ENCODE measurements around the gene RCL1. TPM values are rescaled to one million over a fixed set of nuclear protein-coding genes. Genes with fewer than 3 reads are reported as not detected.

RCL1 gene
- total and polyA plus RNA-seq, 2 of the 13 experiments (the other 11 are each of a cell fraction or from before 2014, with no cell fraction given) = 22.3 to 31.6 TPM

GRCh38 chr9:4857163-4857810, 64.5 kb downstream of the RCL1 start:
- WGBS (ENCODE audit: low lambda C conversion rate) = 87% methylated on average over 8 of the region's 8 CpGs
- no peak for DNase-seq (ENCODE audit: low spot score)
- in situ Hi-C loops (cut with HindIII; ENCODE audit: extremely low pct_ligation_motif_present, low pct_unique_long_range_greater_than_20kb) = no loop called here
- no peak overlapping the region for H3K4me2 ChIP-seq (ENCODE audit: low read depth, low read length)
- no peak overlapping the region for H3K9ac ChIP-seq (ENCODE audit: insufficient read depth, low read depth, low read length)
- H3K4me1 ChIP-seq (ENCODE audit: insufficient read depth, low read length) = peaks cover 22% of the 10 kb centered on the region
- no peaks in the 10 kb centered on the region for H3K9me3 ChIP-seq (ENCODE audit: low read length)
- intact Hi-C loops (cut with micrococcal nuclease; ENCODE audit: unreplicated experiment) = no loop called here
- ChIA-PET POLR2A (interaction anchor here (1.3 kb wide), 1 partner anchor 45 kb away, joined by 3 read pairs; no protein-coding TSS in a partner anchor), CTCF (ENCODE audit: low intra/inter-chr PET ratio, low total read pairs) (no interaction called here)
- no peak for ATAC-seq
- H3K36me3 ChIP-seq (replicated peaks in 1 of 2; ENCODE audit: control insufficient read depth in 1 of 2, insufficient read depth in 2 of 2, low read length in 2 of 2) = peaks cover 17 to 42% of the 10 kb centered on the region in 2 experiments
- TF ChIP-seq JUN (CRISPR knock-in tag; IDR thresholded peaks at IDR 0.05) (no peak), YEATS2 (CRISPR knock-in tag; IDR thresholded peaks at IDR 0.05; ENCODE audit: borderline replicate concordance) (no peak), U2AF1 (optimal IDR thresholded peaks at IDR 0.05; ENCODE audit: low read depth, low read length) (no peak)
- H3K27me3 ChIP-seq (ENCODE audit: control insufficient read depth in 1 of 2, insufficient read depth in 2 of 2, low read length in 2 of 2) = no peaks in the 10 kb centered on the region
- no peaks in the 10 kb centered on the region for H4K20me1 ChIP-seq (ENCODE audit: insufficient read depth, low read length)
- FAIRE-seq = no peak
- H2AFZ ChIP-seq (ENCODE audit: low read length) = no peak overlapping the region
- no TSS peak for BruUV-seq (replicated peaks)
- no peak overlapping the region for H3K27ac ChIP-seq (ENCODE audit: extremely low read length, insufficient read depth, low read length)
- no peak overlapping the region for H3K4me3 ChIP-seq (replicated peaks in 1 of 3; ENCODE audit: insufficient read depth in 1 of 3, low read depth in 2 of 3, low read length in 3 of 3)
- no peaks in the 10 kb centered on the region for H3K79me2 ChIP-seq (ENCODE audit: insufficient read depth, low read length)

- no peak overlapping the region for H3K4me2 ChIP-seq (ENCODE audit: low read depth, low read length)
- no peaks in the 10 kb centered on the region for H3K79me2 ChIP-seq (ENCODE audit: insufficient read depth, low read length)
- no peak overlapping the region for H3K9ac ChIP-seq (ENCODE audit: insufficient read depth, low read depth, low read length)
- H4K20me1 ChIP-seq (ENCODE audit: insufficient read depth, low read length) = no peaks in the 10 kb centered on the region
- ChIA-PET POLR2A (no interaction called here), CTCF (ENCODE audit: low intra/inter-chr PET ratio, low total read pairs) (no interaction called here)
- no peak for FAIRE-seq
- 82% methylated on average over 4 of the region's 6 CpGs for WGBS (ENCODE audit: low lambda C conversion rate)
- peaks cover 29% of the 10 kb centered on the region for H3K4me1 ChIP-seq (ENCODE audit: insufficient read depth, low read length)
- in situ Hi-C loops (cut with HindIII; ENCODE audit: extremely low pct_ligation_motif_present, low pct_unique_long_range_greater_than_20kb) = no loop called here
- no peaks in the 10 kb centered on the region for H3K27me3 ChIP-seq (ENCODE audit: control insufficient read depth in 1 of 2, insufficient read depth in 2 of 2, low read length in 2 of 2)
- no peak for DNase-seq (ENCODE audit: low spot score)
- no peaks in the 10 kb centered on the region for H3K9me3 ChIP-seq (ENCODE audit: low read length)
- peaks cover 10 to 45% of the 10 kb centered on the region in 2 experiments for H3K36me3 ChIP-seq (replicated peaks in 1 of 2; ENCODE audit: control insufficient read depth in 1 of 2, insufficient read depth in 2 of 2, low read length in 2 of 2)
- intact Hi-C loops (cut with micrococcal nuclease; ENCODE audit: unreplicated experiment) = no loop called here
- H3K4me3 ChIP-seq (replicated peaks in 1 of 3; ENCODE audit: insufficient read depth in 1 of 3, low read depth in 2 of 3, low read length in 3 of 3) = no peak overlapping the region
- no TSS peak for BruUV-seq (replicated peaks)
- ATAC-seq = no peak
- no peak overlapping the region for H2AFZ ChIP-seq (ENCODE audit: low read length)
- no peak overlapping the region for H3K27ac ChIP-seq (ENCODE audit: extremely low read length, insufficient read depth, low read length)
- TF ChIP-seq SP140L (CRISPR knock-in tag; IDR thresholded peaks at IDR 0.05; ENCODE audit: borderline replicate concordance) (no peak), ZNF17 (CRISPR knock-in tag; IDR thresholded peaks at IDR 0.05) (no peak), EEA1 (CRISPR knock-in tag; IDR thresholded peaks at IDR 0.05; ENCODE audit: borderline replicate concordance) (no peak), ZNF468 (CRISPR knock-in tag; IDR thresholded peaks at IDR 0.05) (no peak), SMAD9 (CRISPR knock-in tag; IDR thresholded peaks at IDR 0.05) (no peak), KLF9 (CRISPR knock-in tag; IDR thresholded peaks at IDR 0.05; ENCODE audit: low read depth) (no peak), CCAR2 (optimal IDR thresholded peaks at IDR 0.05; ENCODE audit: low read depth, low read length) (no peak), SOX6 (IDR thresholded peaks at IDR 0.05) (no peak), SOX6 (CRISPR knock-in tag; IDR thresholded peaks at IDR 0.05) (no peak), CSRNP2 (CRISPR knock-in tag; conservative IDR thresholded peaks at IDR 0.05; ENCODE audit: low read depth) (no peak), PCBP2 (optimal IDR thresholded peaks at IDR 0.05; ENCODE audit: low read depth, low read length, poor library complexity, severe bottlenecking) (no peak), ZNF441 (CRISPR knock-in tag; IDR thresholded peaks at IDR 0.05; ENCODE audit: borderline replicate concordance) (no peak), HNRNPK (IDR thresholded peaks at IDR 0.05; ENCODE audit: low read depth, low read length, poor library complexity, severe bottlenecking) (no peak), HINFP (CRISPR knock-in tag; IDR thresholded peaks at IDR 0.05; ENCODE audit: low read depth) (no peak)
Observed at GRCh38 chr9:4859035-4859434, 66.3 kb downstream of the RCL1 start.

Measured in HepG2 (cell line).